Mammary epithelial cell (primary cell): ENCODE measurements around the gene HSPA1L.

ENCODE experiments used
- EZH2 ChIP-seq: IDR thresholded peaks from 2 replicates; pipeline ENCODE4 v1.6.1; 2012; ENCODE audit warnings: low read length, inconsistent platforms, borderline replicate concordance
- TF ChIP-seq, protein P1 (sequence below), 2 donors: IDR thresholded peaks in 1 of 2; conservative IDR thresholded peaks in 1 of 2; 2 replicates each; pipeline ENCODE4 v1.5.1; 2011 to 2012; ENCODE audit warnings: inconsistent platforms in 2 of 2, low read length in 2 of 2, mild to moderate bottlenecking in 2 of 2, control low read depth in 1 of 2, low read depth in 1 of 2; ENCODE audit not compliant: insufficient read depth in 1 of 2; ENCODE audit errors: extremely low read depth in 1 of 2

DNA sequence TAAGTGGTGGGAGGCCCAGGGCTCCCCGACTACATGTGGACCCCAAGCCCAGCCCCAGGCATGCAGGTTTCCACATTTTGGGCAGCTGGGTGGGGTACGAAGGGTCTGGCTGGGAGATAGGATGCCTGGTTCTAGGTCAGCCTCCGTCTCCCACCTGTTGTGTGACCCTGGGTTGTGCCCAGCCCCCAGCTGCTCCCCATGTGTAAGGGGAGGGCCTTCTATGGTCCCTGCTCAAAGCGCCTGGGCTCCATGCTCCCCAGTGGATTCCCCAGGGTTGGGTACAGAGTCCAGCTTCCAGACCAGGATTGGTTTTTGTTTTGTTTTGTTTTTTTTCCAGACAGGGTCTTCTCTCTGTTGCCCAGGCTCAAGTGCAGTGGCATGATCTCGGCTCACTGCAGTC, 36.9 kb downstream of the HSPA1L start:
- TF ChIP-seq, protein P1, sequence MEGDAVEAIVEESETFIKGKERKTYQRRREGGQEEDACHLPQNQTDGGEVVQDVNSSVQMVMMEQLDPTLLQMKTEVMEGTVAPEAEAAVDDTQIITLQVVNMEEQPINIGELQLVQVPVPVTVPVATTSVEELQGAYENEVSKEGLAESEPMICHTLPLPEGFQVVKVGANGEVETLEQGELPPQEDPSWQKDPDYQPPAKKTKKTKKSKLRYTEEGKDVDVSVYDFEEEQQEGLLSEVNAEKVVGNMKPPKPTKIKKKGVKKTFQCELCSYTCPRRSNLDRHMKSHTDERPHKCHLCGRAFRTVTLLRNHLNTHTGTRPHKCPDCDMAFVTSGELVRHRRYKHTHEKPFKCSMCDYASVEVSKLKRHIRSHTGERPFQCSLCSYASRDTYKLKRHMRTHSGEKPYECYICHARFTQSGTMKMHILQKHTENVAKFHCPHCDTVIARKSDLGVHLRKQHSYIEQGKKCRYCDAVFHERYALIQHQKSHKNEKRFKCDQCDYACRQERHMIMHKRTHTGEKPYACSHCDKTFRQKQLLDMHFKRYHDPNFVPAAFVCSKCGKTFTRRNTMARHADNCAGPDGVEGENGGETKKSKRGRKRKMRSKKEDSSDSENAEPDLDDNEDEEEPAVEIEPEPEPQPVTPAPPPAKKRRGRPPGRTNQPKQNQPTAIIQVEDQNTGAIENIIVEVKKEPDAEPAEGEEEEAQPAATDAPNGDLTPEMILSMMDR (conservative IDR thresholded peaks at IDR 0.05 in 1 of 2, IDR thresholded peaks at IDR 0.05 in 1 of 2; ENCODE audit: extremely low read depth in 1 of 2, insufficient read depth in 1 of 2, low read depth in 1 of 2, low read length in 2 of 2), result no peak
- no peak for TF ChIP-seq EZH2
